HCT116 (cell line): ENCODE measurements around the gene HSPA12A. TPM values are rescaled to one million over a fixed set of nuclear protein-coding genes. Genes with fewer than 3 reads are reported as not detected.

Source experiments
- ATAC-seq: fragments of 200-7000 bp; cut with Tn5 transposase; 2 replicates; pipeline ENCODE4 v1.9.1; 2020; ENCODE audit warnings: mild to moderate bottlenecking, moderate library complexity
- BruUV-seq: library from RNA; stranded (reverse); fragments of 400-500 nt; replicated peaks from 2 replicates; lab custom pipeline; 2021; lab: Mats Ljungman, UMichigan
- CTCF ChIA-PET: fragments of 300-600 bp; sonication (Branson Sonifier 250); formaldehyde crosslinking; loops from one replicate; lab custom pipeline; 2021; ENCODE audit warnings: antibody characterized with exemption; lab: Charles Lee
- POLR2A ChIA-PET: fragments of 300-600, 350-600 bp; sonication (Branson Sonifier 250); formaldehyde crosslinking; loops from one replicate; lab custom pipeline; 2021; ENCODE audit warnings: antibody characterized with exemption; lab: Charles Lee
- RAD21 ChIA-PET, 2 experiments: fragments of 300-600 bp; sonication (Branson Sonifier 250); formaldehyde crosslinking; loops; one replicate each; lab custom pipeline; 2023; ENCODE audit warnings: low total read pairs in 2 of 2; ENCODE audit not compliant: uncharacterized antibody in 2 of 2, unreplicated experiment in 2 of 2, low non-redundant PET in 1 of 2; lab: Charles Lee
- DNase-seq: peaks from one replicate; pipeline ENCODE4 v3.0.0-alpha.2; 2010; ENCODE audit warnings: low read depth, low spot score
- H2AFZ ChIP-seq: fragments of 200-600 bp; shearing (Covaris generic), sonication (generic); 2 replicates; pipeline ENCODE4 v1.6.1; 2017; ENCODE audit warnings: low read depth, mixed run types, mixed read lengths, antibody characterized with exemption, low read length; ENCODE audit not compliant: poor library complexity, severe bottlenecking
- H3K27ac ChIP-seq: 2 replicates; pipeline ENCODE4 v1.5.1; 2012; ENCODE audit warnings: low read depth, low read length
- H3K27me3 ChIP-seq: fragments of 200-600 bp; sonication (generic); 2 replicates; pipeline ENCODE4 v1.6.1; 2016; ENCODE audit warnings: mixed run types, low read length, mixed read lengths; ENCODE audit not compliant: insufficient read depth
- H3K36me3 ChIP-seq, 2 experiments: fragments of 200-500 bp in 1 of 2; fragments of 200-600 bp in 1 of 2; sonication (Bioruptor generic) in 1 of 2; sonication (generic) in 1 of 2; 2 replicates each; pipeline versions ENCODE4 v1.5.1 to v1.6.1; 2014 to 2016; ENCODE audit warnings: low read length in 2 of 2, inconsistent platforms in 1 of 2, mixed read lengths in 1 of 2, mixed run types in 1 of 2; ENCODE audit not compliant: insufficient read depth in 2 of 2, control insufficient read depth in 1 of 2
- H3K4me1 ChIP-seq, 2 experiments: fragments of 200-600 bp in 1 of 2; sonication (generic) in 1 of 2; 2 replicates each; pipeline versions ENCODE4 v1.5.1 to v1.6.1; 2012 to 2017; ENCODE audit warnings: low read length in 2 of 2, inconsistent platforms in 1 of 2, mild to moderate bottlenecking in 1 of 2, mixed read lengths in 1 of 2, mixed run types in 1 of 2, moderate library complexity in 1 of 2; ENCODE audit not compliant: insufficient read depth in 2 of 2, control insufficient read depth in 1 of 2
- H3K4me2 ChIP-seq: fragments of 200-600 bp; sonication (generic); 2 replicates; pipeline ENCODE4 v1.6.1; 2017; ENCODE audit warnings: mixed run types, low read length, mixed read lengths
- H3K4me3 ChIP-seq, 2 experiments: fragments of 200-600 bp in 1 of 2; sonication (generic) in 1 of 2; replicated peaks in 1 of 2; 2 replicates each; pipeline ENCODE4 v1.5.1; 2011 to 2016; ENCODE audit warnings: low read length in 2 of 2, control low read depth in 1 of 2, low read depth in 1 of 2, mild to moderate bottlenecking in 1 of 2, mixed read lengths in 1 of 2, mixed run types in 1 of 2
- H3K79me2 ChIP-seq: fragments of 200-600 bp; sonication (generic); 2 replicates; pipeline ENCODE4 v1.6.1; 2017; ENCODE audit warnings: mild to moderate bottlenecking, mixed run types, low read length, moderate library complexity, mixed read lengths; ENCODE audit not compliant: insufficient read depth
- H3K9ac ChIP-seq: fragments of 200-600 bp; sonication (generic); 2 replicates; pipeline ENCODE4 v1.6.1; 2016; ENCODE audit warnings: low read length, mixed read lengths
- H3K9me2 ChIP-seq: fragments of 200-600 bp; sonication (generic), shearing (Covaris generic); 2 replicates; pipeline ENCODE4 v1.6.1; 2017; ENCODE audit warnings: mixed run types, mild to moderate bottlenecking, moderate library complexity; ENCODE audit not compliant: insufficient read depth
- H3K9me3 ChIP-seq, 2 experiments: fragments of 200-500 bp in 1 of 2; fragments of 200-600 bp in 1 of 2; sonication (Bioruptor generic) in 1 of 2; sonication (generic) in 1 of 2; 2 replicates each; pipeline ENCODE4 v1.6.1; 2014 to 2017; ENCODE audit warnings: low read length in 2 of 2, mixed read lengths in 2 of 2, inconsistent platforms in 1 of 2, low read depth in 1 of 2, mild to moderate bottlenecking in 1 of 2, mixed run types in 1 of 2, moderate library complexity in 1 of 2; ENCODE audit not compliant: control insufficient read depth in 1 of 2, insufficient read depth in 1 of 2
- H4K20me1 ChIP-seq: fragments of 200-600 bp; sonication (generic), shearing (Covaris generic); 2 replicates; pipeline ENCODE4 v1.6.1; 2017; ENCODE audit warnings: mixed run types, mild to moderate bottlenecking, moderate library complexity; ENCODE audit not compliant: insufficient read depth
- CBX3 ChIP-seq: IDR thresholded peaks from 2 replicates; pipeline ENCODE4 v1.6.1; 2012; ENCODE audit warnings: low read depth
- CEBPB ChIP-seq: IDR thresholded peaks from 2 replicates; pipeline ENCODE4 v1.6.1; 2012; ENCODE audit warnings: low read depth
- EGR1 ChIP-seq: IDR thresholded peaks from 2 replicates; pipeline ENCODE4 v1.6.1; 2012; ENCODE audit warnings: low read depth
- EZH2 ChIP-seq: fragments of 200-600 bp; sonication (generic); IDR thresholded peaks from 2 replicates; pipeline ENCODE4 v1.6.1; 2017; ENCODE audit warnings: antibody characterized with exemption, mixed run types
- EZH2phosphoT487 ChIP-seq: fragments of 200-600 bp; IDR thresholded peaks from 2 replicates; pipeline ENCODE4 v1.6.1; 2018; ENCODE audit warnings: antibody characterized with exemption, borderline replicate concordance
- FOSL1 ChIP-seq: IDR thresholded peaks from 2 replicates; pipeline ENCODE4 v1.6.1; 2012; ENCODE audit warnings: low read depth
- MAX ChIP-seq: IDR thresholded peaks from 2 replicates; pipeline ENCODE4 v1.6.1; 2012
- POLR2A ChIP-seq: IDR thresholded peaks from 2 replicates; pipeline ENCODE4 v1.7.0; 2011; ENCODE audit warnings: borderline replicate concordance; ENCODE audit not compliant: insufficient read depth, insufficient read length; ENCODE audit errors: extremely low read depth
- RAD21 ChIP-seq: IDR thresholded peaks from 2 replicates; pipeline ENCODE4 v1.6.1; 2012; ENCODE audit warnings: low read depth, mild to moderate bottlenecking
- SIN3A ChIP-seq: IDR thresholded peaks from 2 replicates; pipeline ENCODE4 v1.6.1; 2012; ENCODE audit warnings: low read depth
- SP1 ChIP-seq: IDR thresholded peaks from 2 replicates; pipeline ENCODE4 v1.6.1; 2012; ENCODE audit warnings: low read depth
- SRF ChIP-seq: IDR thresholded peaks from 2 replicates; pipeline ENCODE4 v1.6.1; 2012; ENCODE audit warnings: low read depth
- TCF7L2 ChIP-seq: IDR thresholded peaks from 2 replicates; pipeline ENCODE4 v1.7.0; 2011; ENCODE audit warnings: borderline replicate concordance, inconsistent platforms; ENCODE audit not compliant: insufficient read depth, insufficient read length; ENCODE audit errors: extremely low read depth
- YY1 ChIP-seq: IDR thresholded peaks from 2 replicates; pipeline ENCODE4 v1.6.1; 2011; ENCODE audit warnings: low read length, low read depth, moderate library complexity, mild to moderate bottlenecking; ENCODE audit not compliant: insufficient replicate concordance; ENCODE audit errors: extremely low read depth
- ZNF274 ChIP-seq: fragments of 200-500 bp; sonication (Bioruptor generic); IDR thresholded peaks from 2 replicates; pipeline ENCODE4 v1.6.1; 2014; ENCODE audit warnings: mild to moderate bottlenecking, low read depth, low read length, inconsistent platforms
- intact Hi-C: fragments of 100-400 bp; cut with micrococcal nuclease; formaldehyde crosslinking; loops from 2 replicates; pipeline ENCODE4 v1.10.0; 2022
- total RNA-seq: library from RNA; stranded (reverse); gene quantifications from one replicate; pipeline ENCODE4 v1.2.1, GENCODE V29; 2021; ENCODE audit not compliant: unreplicated experiment
- TF ChIP-seq, protein P1 (sequence below): IDR thresholded peaks from 2 replicates; pipeline ENCODE4 v1.6.1; 2011; ENCODE audit warnings: mild to moderate bottlenecking, low read length, moderate library complexity; ENCODE audit not compliant: insufficient replicate concordance; ENCODE audit errors: extremely low read depth

The HSPA12A gene
- total RNA-seq, 1 experiment from 2014 or later: 19.8 TPM

- Histone ChIP-seq H3K27ac (no peak overlapping the region), H3K4me3 (no peak overlapping the region), H3K9me2 (no peaks in the 10 kb centered on the region), H3K9me3 (no peaks in the 10 kb centered on the region), H3K27me3 (no peaks in the 10 kb centered on the region), H3K79me2 (peaks cover 31% of the 10 kb centered on the region), H3K36me3 (no peaks in the 10 kb centered on the region), H3K9ac (no peak overlapping the region), H4K20me1 (no peaks in the 10 kb centered on the region), H3K4me2 (no peak overlapping the region), H3K4me1 (no peaks in the 10 kb centered on the region), H2AFZ (no peak overlapping the region)
- ChIA-PET CTCF (no interaction called here), RAD21 (no interaction called here), POLR2A (interaction anchor here (1.2 kb wide), 1 partner anchor 9 kb away, joined by 3 read pairs; the partner anchor contains the start of gene HSPA12A)
- no TSS peak for BruUV-seq
- no peak for DNase-seq
- TF ChIP-seq SP1 (no peak), EZH2 (no peak), SIN3A (no peak), EGR1 (no peak)
- no peak for ATAC-seq
- intact Hi-C loops: no loop called here
These were observed 8.8 kb downstream of the HSPA12A start for GRCh38 chr10:116733566-116733965.

GRCh38 chr10:116732573-116732972 is 9.8 kb downstream of the HSPA12A start:
- Histone ChIP-seq H3K79me2 (peaks cover 27% of the 10 kb centered on the region), H3K36me3 (no peaks in the 10 kb centered on the region)
- POLR2A ChIA-PET: no interaction called here

More at GRCh38 chr10:116732573-116732972, 9.8 kb downstream of the HSPA12A start:
- CTCF ChIA-PET: no interaction called here
- H3K9me3 ChIP-seq: no peaks in the 10 kb centered on the region
- H3K9me2 ChIP-seq: no peaks in the 10 kb centered on the region
- no peaks in the 10 kb centered on the region for H3K27me3 ChIP-seq
- no peaks in the 10 kb centered on the region for H3K4me1 ChIP-seq
- TF ChIP-seq POLR2A (no peak), MAX (no peak), CBX3 (no peak), ZNF274 (no peak), SIN3A (no peak), YY1 (no peak), TCF7L2 (no peak), SRF (no peak), EZH2phosphoT487 (no peak), FOSL1 (no peak), RAD21 (no peak), CEBPB (no peak)
- TF ChIP-seq, protein P1, sequence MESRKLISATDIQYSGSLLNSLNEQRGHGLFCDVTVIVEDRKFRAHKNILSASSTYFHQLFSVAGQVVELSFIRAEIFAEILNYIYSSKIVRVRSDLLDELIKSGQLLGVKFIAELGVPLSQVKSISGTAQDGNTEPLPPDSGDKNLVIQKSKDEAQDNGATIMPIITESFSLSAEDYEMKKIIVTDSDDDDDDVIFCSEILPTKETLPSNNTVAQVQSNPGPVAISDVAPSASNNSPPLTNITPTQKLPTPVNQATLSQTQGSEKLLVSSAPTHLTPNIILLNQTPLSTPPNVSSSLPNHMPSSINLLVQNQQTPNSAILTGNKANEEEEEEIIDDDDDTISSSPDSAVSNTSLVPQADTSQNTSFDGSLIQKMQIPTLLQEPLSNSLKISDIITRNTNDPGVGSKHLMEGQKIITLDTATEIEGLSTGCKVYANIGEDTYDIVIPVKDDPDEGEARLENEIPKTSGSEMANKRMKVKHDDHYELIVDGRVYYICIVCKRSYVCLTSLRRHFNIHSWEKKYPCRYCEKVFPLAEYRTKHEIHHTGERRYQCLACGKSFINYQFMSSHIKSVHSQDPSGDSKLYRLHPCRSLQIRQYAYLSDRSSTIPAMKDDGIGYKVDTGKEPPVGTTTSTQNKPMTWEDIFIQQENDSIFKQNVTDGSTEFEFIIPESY: no peak
- RAD21 ChIA-PET: no interaction called here
- no peaks in the 10 kb centered on the region for H4K20me1 ChIP-seq
- no TSS peak for BruUV-seq
- H3K4me3 ChIP-seq: no peak overlapping the region
- DNase-seq (no peak), ATAC-seq (no peak)
- no peak overlapping the region for H3K9ac ChIP-seq
- intact Hi-C loops: no loop called here
- H3K4me2 ChIP-seq: no peak overlapping the region
- H2AFZ ChIP-seq: no peak overlapping the region
- no peak overlapping the region for H3K27ac ChIP-seq
